VCaP (cell line): ENCODE data around the gene SH3RF1.

ENCODE experiments used
- H3K27ac ChIP-seq: fragments of 450-650 bp; 2 replicates; pipeline ENCODE4 v1.5.1; 2017
- CTCF ChIP-seq: fragments of 450-650 bp; conservative IDR thresholded peaks from 2 replicates; pipeline ENCODE4 v1.5.1; 2017; ENCODE audit warnings: mild to moderate bottlenecking, moderate library complexity

The SH3RF1 gene

GRCh38 chr4:169098054-169098497, 172.7 kb downstream of the SH3RF1 start:
- peak overlapping the region; percentile 96 for H3K27ac ChIP-seq
- no peak for TF ChIP-seq CTCF

- TF ChIP-seq CTCF: no peak
- peak overlapping the region; percentile 96 for H3K27ac ChIP-seq
Observed at GRCh38 chr4:169096221-169096620, 174.5 kb downstream of the SH3RF1 start.

GRCh38 chr4:169094656-169095231, 176.0 kb downstream of the SH3RF1 start:
- no peak for TF ChIP-seq CTCF
- H3K27ac ChIP-seq: peak overlapping the region; percentile 96

GRCh38 chr4:169092889-169093522, 177.8 kb downstream of the SH3RF1 start:
- H3K27ac ChIP-seq: peak overlapping the region; percentile 96
- no peak for TF ChIP-seq CTCF

GRCh38 chr4:169090484-169091215, 180.1 kb downstream of the SH3RF1 start:
- peak overlapping the region; percentile 96 for H3K27ac ChIP-seq
- no peak for TF ChIP-seq CTCF

GRCh38 chr4:169089004-169089403, 181.8 kb downstream of the SH3RF1 start:
- no peak for TF ChIP-seq CTCF
- H3K27ac ChIP-seq: peak overlapping the region; percentile 100

- H3K27ac ChIP-seq: peak overlapping the region; percentile 100
- TF ChIP-seq CTCF: no peak
Observed at GRCh38 chr4:169084954-169085353, 185.8 kb downstream of the SH3RF1 start.
